K562 (cell line): ENCODE measurements around the gene MAST4. TPM values are rescaled to one million over a fixed set of nuclear protein-coding genes. Genes with fewer than 3 reads are reported as not detected.

Experiments used
- CBX8 ChIP-seq: fragments of 200-600 bp; sonication (generic); IDR thresholded peaks from 2 replicates; pipeline ENCODE4 v1.6.1; 2012; ENCODE audit warnings: borderline replicate concordance, mixed run types, low read depth, mild to moderate bottlenecking, moderate library complexity, mixed read lengths, low read length, control low read depth, inconsistent platforms; ENCODE audit not compliant: poor library complexity, severe bottlenecking; ENCODE audit errors: extremely low read depth
- CHCHD3 ChIP-seq: fragments of 250-450 bp; sonication (Bioruptor Pico); IDR thresholded peaks from 2 replicates; pipeline ENCODE4 v2.1.2; 2022; ENCODE audit warnings: mild to moderate bottlenecking
- NFIC ChIP-seq: fragments of 450-650 bp; IDR thresholded peaks from 2 replicates; pipeline ENCODE4 v1.6.1; 2017; ENCODE audit warnings: mild to moderate bottlenecking, inconsistent platforms
- PHF8 ChIP-seq: fragments of 200-600 bp; sonication (generic); IDR thresholded peaks from 2 replicates; pipeline ENCODE4 v1.6.1; 2012; ENCODE audit warnings: mixed run types, mild to moderate bottlenecking, inconsistent platforms, low read length, moderate library complexity, borderline replicate concordance
- RBM15 ChIP-seq: fragments of 200-400 bp; formaldehyde crosslinking; IDR thresholded peaks from 2 replicates; pipeline ENCODE4 v1.6.1; 2018; ENCODE audit warnings: mild to moderate bottlenecking, low read length, moderate library complexity; ENCODE audit not compliant: insufficient read depth
- SAFB ChIP-seq: fragments of 200-400 bp; formaldehyde crosslinking; IDR thresholded peaks from 2 replicates; pipeline ENCODE4 v1.6.1; 2017; ENCODE audit warnings: low read depth, low read length, borderline replicate concordance
- SPI1 ChIP-seq: IDR thresholded peaks from 2 replicates; pipeline ENCODE4 v1.6.1; 2011; ENCODE audit warnings: low read depth, low read length, control low read depth, borderline replicate concordance
- ZBTB49 ChIP-seq: sonication (generic); formaldehyde crosslinking; IDR thresholded peaks from 2 replicates; pipeline ENCODE4 v1.8.0; 2022; ENCODE audit warnings: missing genetic modification reagents, mild to moderate bottlenecking, borderline replicate concordance
- ZNF592 ChIP-seq: fragments of 450-650 bp; IDR thresholded peaks from 2 replicates; pipeline ENCODE4 v1.6.1; 2017; ENCODE audit warnings: antibody characterized with exemption, mild to moderate bottlenecking
- polyA plus RNA-seq, 8 experiments: library from polyadenylated mRNA; depleted of rRNA in 4 of 8; stranded (reverse) in 5 of 8; unstranded in 3 of 8; fragments of >200 nt; fragmentation: Nextera tagmentation in 2 of 8; fragmentation: Illumina TruSeq in 1 of 8; extraction: Ambion mirVana in 2 of 8; extraction: Trizol in 1 of 8; gene quantifications; 2 replicates each; pipeline versions ENCODE4 v1.2.1 to v1.2.3, GENCODE V29; 2011 to 2014; ENCODE audit warnings: inconsistent platforms in 1 of 8, missing spikeins in 1 of 8
- total RNA-seq, 7 experiments: library from RNA; depleted of rRNA in 6 of 7; stranded (reverse); fragments of >200 nt in 6 of 7; fragmentation: Illumina TruSeq in 2 of 7; extraction: Trizol in 2 of 7; gene quantifications; 2 replicates each; pipeline versions ENCODE4 v1.2.1 to v1.2.3, GENCODE V29; 2011 to 2021; ENCODE audit warnings: low replicate concordance in 1 of 7
- TF ChIP-seq, protein P1 (sequence below): fragments of 200-800 bp; sonication (Bioruptor generic); IDR thresholded peaks from 2 replicates; pipeline ENCODE4 v1.6.1; 2017; ENCODE audit warnings: missing genetic modification characterization, missing compliant biosample characterization

The MAST4 gene
- total and polyA plus RNA-seq, 9 of the 15 experiments (the other 6 are each of a cell fraction or from before 2014, with no cell fraction given): 0.88 to 10.1 (median 5.2) TPM

GRCh38 chr5:67190861-67191260, 594.7 kb downstream of the MAST4 start (continued):
- TF ChIP-seq ZNF592 (no peak), CBX8 (no peak), SAFB (no peak), ZBTB49 (CRISPR knock-in tag) (no peak), NFIC (no peak), CHCHD3 (CRISPR knock-in tag) (no peak), SPI1 (no peak), RBM15 (no peak), PHF8 (no peak)
- TF ChIP-seq, protein P1, sequence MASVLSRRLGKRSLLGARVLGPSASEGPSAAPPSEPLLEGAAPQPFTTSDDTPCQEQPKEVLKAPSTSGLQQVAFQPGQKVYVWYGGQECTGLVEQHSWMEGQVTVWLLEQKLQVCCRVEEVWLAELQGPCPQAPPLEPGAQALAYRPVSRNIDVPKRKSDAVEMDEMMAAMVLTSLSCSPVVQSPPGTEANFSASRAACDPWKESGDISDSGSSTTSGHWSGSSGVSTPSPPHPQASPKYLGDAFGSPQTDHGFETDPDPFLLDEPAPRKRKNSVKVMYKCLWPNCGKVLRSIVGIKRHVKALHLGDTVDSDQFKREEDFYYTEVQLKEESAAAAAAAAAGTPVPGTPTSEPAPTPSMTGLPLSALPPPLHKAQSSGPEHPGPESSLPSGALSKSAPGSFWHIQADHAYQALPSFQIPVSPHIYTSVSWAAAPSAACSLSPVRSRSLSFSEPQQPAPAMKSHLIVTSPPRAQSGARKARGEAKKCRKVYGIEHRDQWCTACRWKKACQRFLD (CRISPR knock-in tag): no peak
- TF ChIP-seq, all 486 proteins: peak for 0
